HepG2 (cell line): ENCODE measurements around the gene VCAN. TPM values are rescaled to one million over a fixed set of nuclear protein-coding genes. Genes with fewer than 3 reads are reported as not detected.
A peak's percentile ranks its signal among the peaks of the same experiment; 100 is the strongest.

Experiments used
- CCDC6 ChIP-seq: sonication (generic); formaldehyde crosslinking; IDR thresholded peaks from 2 replicates; pipeline ENCODE4 v1.8.1; 2022; ENCODE audit warnings: mild to moderate bottlenecking, missing genetic modification reagents, moderate library complexity
- CEBPB ChIP-seq: IDR thresholded peaks from 2 replicates; pipeline ENCODE4 v1.6.1; 2011; ENCODE audit warnings: low read depth, low read length, improper control_type of control experiment, borderline replicate concordance
- DPF2 ChIP-seq: sonication (generic); formaldehyde crosslinking; IDR thresholded peaks from 2 replicates; pipeline ENCODE4 v1.4.0; 2020; ENCODE audit warnings: mild to moderate bottlenecking, low read depth, missing genetic modification reagents, borderline replicate concordance
- ETV5 ChIP-seq: IDR thresholded peaks from 2 replicates; pipeline ENCODE4 v1.6.1; 2018; ENCODE audit warnings: missing biosample characterization, missing genetic modification reagents, inconsistent platforms, borderline replicate concordance
- FOXC1 ChIP-seq: sonication (generic); formaldehyde crosslinking; IDR thresholded peaks from 2 replicates; pipeline ENCODE4 v1.8.0; 2022; ENCODE audit warnings: mild to moderate bottlenecking, missing genetic modification reagents, borderline replicate concordance
- GFI1 ChIP-seq: sonication (generic); formaldehyde crosslinking; IDR thresholded peaks from 2 replicates; pipeline ENCODE4 v1.5.0; 2020; ENCODE audit warnings: missing genetic modification reagents, mild to moderate bottlenecking, borderline replicate concordance
- HNRNPLL ChIP-seq: fragments of 200-400 bp; formaldehyde crosslinking; IDR thresholded peaks from 2 replicates; pipeline ENCODE4 v1.6.1; 2017; ENCODE audit warnings: mild to moderate bottlenecking, low read depth, low read length; ENCODE audit not compliant: poor library complexity, severe bottlenecking
- ONECUT2 ChIP-seq: sonication (generic); formaldehyde crosslinking; IDR thresholded peaks from 2 replicates; pipeline ENCODE4 v1.4.0; 2020; ENCODE audit warnings: missing genetic modification reagents
- POGZ ChIP-seq: sonication (generic); formaldehyde crosslinking; IDR thresholded peaks from 2 replicates; pipeline ENCODE4 v1.4.0; 2020; ENCODE audit warnings: mild to moderate bottlenecking, missing genetic modification reagents
- PTBP1 ChIP-seq: fragments of 200-400 bp; formaldehyde crosslinking; IDR thresholded peaks from 2 replicates; pipeline ENCODE4 v1.6.1; 2018; ENCODE audit warnings: low read length, low read depth; ENCODE audit not compliant: poor library complexity, severe bottlenecking
- SOX6 ChIP-seq, 2 experiments: fragments of 450-650 bp in 1 of 2; sonication (generic) in 1 of 2; formaldehyde crosslinking in 1 of 2; IDR thresholded peaks; 2 replicates each; pipeline versions ENCODE4 v1.4.0 to v1.6.1; 2017 to 2020; ENCODE audit warnings: antibody characterized with exemption in 1 of 2, mild to moderate bottlenecking in 1 of 2, missing genetic modification reagents in 1 of 2
- ZNF335 ChIP-seq: sonication (generic); formaldehyde crosslinking; IDR thresholded peaks from 2 replicates; pipeline ENCODE4 v1.4.0; 2020; ENCODE audit warnings: missing genetic modification reagents
- polyA plus RNA-seq, 8 experiments: library from polyadenylated mRNA; depleted of rRNA in 3 of 8; stranded (reverse) in 7 of 8; unstranded in 1 of 8; fragments of >200 nt; fragmentation: Illumina TruSeq in 4 of 8; extraction: Trizol in 4 of 8; gene quantifications; 2 replicates each; pipeline versions ENCODE4 v1.2.1 to v1.2.3, GENCODE V29; 2011 to 2016; ENCODE audit warnings: low read depth in 4 of 8, missing spikeins in 1 of 8, mixed read lengths in 1 of 8; ENCODE audit not compliant: insufficient read depth in 1 of 8
- total RNA-seq, 5 experiments: library from RNA; depleted of rRNA; stranded (reverse); fragments of >200 nt; fragmentation: Illumina TruSeq; extraction: Trizol; gene quantifications; 2 replicates each; pipeline ENCODE4 v1.2.3, GENCODE V29; 2016; ENCODE audit warnings: low read depth in 1 of 5
- TF ChIP-seq, protein P1 (sequence below): sonication (generic); formaldehyde crosslinking; IDR thresholded peaks from 2 replicates; pipeline ENCODE4 v1.4.0; 2020; ENCODE audit warnings: missing genetic modification reagents, borderline replicate concordance
- TF ChIP-seq, protein P2 (sequence below): fragments of 450-650 bp; IDR thresholded peaks from 2 replicates; pipeline ENCODE4 v1.6.1; 2017; ENCODE audit warnings: mild to moderate bottlenecking
- TF ChIP-seq, protein P3 (sequence below): IDR thresholded peaks from 2 replicates; pipeline ENCODE4 v1.6.1; 2016; ENCODE audit warnings: low read depth, control low read depth
- TF ChIP-seq, protein P4 (sequence below): sonication (generic); formaldehyde crosslinking; IDR thresholded peaks from 2 replicates; pipeline ENCODE4 v1.5.0; 2020; ENCODE audit warnings: mild to moderate bottlenecking, missing genetic modification reagents, moderate library complexity

The VCAN gene
- total and polyA plus RNA-seq, 2 of the 13 experiments (the other 11 are each of a cell fraction or from before 2014, with no cell fraction given), result 1.2 to 3.5 TPM

DNA sequence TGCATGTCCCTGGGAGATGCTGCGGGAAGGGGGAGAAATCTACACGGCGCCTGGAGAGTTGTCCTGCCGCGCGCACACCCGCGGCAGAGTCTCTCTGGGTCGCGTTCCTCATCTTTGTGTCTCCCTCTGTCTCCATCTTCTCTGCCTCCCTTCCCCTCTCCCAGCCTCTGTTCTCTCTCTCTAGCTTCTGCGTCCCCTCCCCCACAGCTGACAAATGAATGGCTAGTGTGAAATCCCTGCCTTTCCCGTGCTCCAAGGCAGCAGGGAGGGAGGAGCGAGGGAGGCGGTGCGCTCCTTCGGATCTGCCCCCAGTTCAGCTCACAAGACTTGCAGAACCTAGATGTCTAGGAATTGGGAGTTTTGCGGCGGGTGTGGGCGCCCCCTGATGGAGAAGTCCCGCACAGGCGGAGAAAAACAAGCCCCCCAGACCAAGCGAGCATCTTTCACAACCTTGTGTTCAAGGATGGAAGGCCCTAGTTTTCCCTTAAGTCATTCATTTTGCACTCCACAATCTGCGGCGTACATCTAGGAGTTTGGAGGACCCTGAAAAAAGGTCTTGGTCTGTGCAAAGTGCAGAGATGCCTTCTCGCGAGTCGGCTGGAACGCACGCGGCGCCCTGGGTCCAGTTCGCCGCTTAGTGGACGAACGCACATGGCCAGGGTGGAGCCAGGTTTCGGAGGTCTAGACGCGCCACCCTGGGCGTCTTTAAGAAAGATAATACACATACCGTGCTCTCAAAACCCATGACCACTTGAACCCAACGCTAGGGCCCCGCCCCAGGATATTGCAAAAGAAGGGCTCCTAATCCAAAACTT lies 2.0 kb downstream of the VCAN start (continued):
- TF ChIP-seq, protein P1, sequence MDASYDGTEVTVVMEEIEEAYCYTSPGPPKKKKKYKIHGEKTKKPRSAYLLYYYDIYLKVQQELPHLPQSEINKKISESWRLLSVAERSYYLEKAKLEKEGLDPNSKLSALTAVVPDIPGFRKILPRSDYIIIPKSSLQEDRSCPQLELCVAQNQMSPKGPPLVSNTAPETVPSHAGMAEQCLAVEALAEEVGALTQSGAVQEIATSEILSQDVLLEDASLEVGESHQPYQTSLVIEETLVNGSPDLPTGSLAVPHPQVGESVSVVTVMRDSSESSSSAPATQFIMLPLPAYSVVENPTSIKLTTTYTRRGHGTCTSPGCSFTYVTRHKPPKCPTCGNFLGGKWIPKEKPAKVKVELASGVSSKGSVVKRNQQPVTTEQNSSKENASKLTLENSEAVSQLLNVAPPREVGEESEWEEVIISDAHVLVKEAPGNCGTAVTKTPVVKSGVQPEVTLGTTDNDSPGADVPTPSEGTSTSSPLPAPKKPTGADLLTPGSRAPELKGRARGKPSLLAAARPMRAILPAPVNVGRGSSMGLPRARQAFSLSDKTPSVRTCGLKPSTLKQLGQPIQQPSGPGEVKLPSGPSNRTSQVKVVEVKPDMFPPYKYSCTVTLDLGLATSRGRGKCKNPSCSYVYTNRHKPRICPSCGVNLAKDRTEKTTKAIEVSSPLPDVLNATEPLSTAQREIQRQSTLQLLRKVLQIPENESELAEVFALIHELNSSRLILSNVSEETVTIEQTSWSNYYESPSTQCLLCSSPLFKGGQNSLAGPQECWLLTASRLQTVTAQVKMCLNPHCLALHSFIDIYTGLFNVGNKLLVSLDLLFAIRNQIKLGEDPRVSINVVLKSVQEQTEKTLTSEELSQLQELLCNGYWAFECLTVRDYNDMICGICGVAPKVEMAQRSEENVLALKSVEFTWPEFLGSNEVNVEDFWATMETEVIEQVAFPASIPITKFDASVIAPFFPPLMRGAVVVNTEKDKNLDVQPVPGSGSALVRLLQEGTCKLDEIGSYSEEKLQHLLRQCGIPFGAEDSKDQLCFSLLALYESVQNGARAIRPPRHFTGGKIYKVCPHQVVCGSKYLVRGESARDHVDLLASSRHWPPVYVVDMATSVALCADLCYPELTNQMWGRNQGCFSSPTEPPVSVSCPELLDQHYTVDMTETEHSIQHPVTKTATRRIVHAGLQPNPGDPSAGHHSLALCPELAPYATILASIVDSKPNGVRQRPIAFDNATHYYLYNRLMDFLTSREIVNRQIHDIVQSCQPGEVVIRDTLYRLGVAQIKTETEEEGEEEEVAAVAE, result no peak
- TF ChIP-seq GFI1, result no peak
- no peak for TF ChIP-seq SOX6 (IDR thresholded peaks at IDR 0.05)
- TF ChIP-seq SOX6 (CRISPR knock-in tag; IDR thresholded peaks at IDR 0.05), result peak; percentile 68
- TF ChIP-seq CCDC6 (CRISPR knock-in tag), result 0 out of 2 replicates have a peak, but pooled peaks have one; percentile 39
- TF ChIP-seq, protein P2, sequence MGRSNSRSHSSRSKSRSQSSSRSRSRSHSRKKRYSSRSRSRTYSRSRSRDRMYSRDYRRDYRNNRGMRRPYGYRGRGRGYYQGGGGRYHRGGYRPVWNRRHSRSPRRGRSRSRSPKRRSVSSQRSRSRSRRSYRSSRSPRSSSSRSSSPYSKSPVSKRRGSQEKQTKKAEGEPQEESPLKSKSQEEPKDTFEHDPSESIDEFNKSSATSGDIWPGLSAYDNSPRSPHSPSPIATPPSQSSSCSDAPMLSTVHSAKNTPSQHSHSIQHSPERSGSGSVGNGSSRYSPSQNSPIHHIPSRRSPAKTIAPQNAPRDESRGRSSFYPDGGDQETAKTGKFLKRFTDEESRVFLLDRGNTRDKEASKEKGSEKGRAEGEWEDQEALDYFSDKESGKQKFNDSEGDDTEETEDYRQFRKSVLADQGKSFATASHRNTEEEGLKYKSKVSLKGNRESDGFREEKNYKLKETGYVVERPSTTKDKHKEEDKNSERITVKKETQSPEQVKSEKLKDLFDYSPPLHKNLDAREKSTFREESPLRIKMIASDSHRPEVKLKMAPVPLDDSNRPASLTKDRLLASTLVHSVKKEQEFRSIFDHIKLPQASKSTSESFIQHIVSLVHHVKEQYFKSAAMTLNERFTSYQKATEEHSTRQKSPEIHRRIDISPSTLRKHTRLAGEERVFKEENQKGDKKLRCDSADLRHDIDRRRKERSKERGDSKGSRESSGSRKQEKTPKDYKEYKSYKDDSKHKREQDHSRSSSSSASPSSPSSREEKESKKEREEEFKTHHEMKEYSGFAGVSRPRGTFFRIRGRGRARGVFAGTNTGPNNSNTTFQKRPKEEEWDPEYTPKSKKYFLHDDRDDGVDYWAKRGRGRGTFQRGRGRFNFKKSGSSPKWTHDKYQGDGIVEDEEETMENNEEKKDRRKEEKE, result no peak
- no peak for TF ChIP-seq HNRNPLL
- no peak for TF ChIP-seq ZNF335 (CRISPR knock-in tag)
- TF ChIP-seq, protein P3, sequence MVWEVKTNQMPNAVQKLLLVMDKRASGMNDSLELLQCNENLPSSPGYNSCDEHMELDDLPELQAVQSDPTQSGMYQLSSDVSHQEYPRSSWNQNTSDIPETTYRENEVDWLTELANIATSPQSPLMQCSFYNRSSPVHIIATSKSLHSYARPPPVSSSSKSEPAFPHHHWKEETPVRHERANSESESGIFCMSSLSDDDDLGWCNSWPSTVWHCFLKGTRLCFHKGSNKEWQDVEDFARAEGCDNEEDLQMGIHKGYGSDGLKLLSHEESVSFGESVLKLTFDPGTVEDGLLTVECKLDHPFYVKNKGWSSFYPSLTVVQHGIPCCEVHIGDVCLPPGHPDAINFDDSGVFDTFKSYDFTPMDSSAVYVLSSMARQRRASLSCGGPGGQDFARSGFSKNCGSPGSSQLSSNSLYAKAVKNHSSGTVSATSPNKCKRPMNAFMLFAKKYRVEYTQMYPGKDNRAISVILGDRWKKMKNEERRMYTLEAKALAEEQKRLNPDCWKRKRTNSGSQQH (CRISPR knock-in tag), result no peak
- TF ChIP-seq DPF2 (CRISPR knock-in tag), result no peak
- TF ChIP-seq ETV5 (CRISPR knock-in tag), result no peak
- no peak for TF ChIP-seq PTBP1
- TF ChIP-seq POGZ (CRISPR knock-in tag), result 0 out of 2 replicates have a peak, but pooled peaks have one; percentile 14
- TF ChIP-seq CEBPB, result no peak
- TF ChIP-seq FOXC1 (CRISPR knock-in tag), result no peak
- TF ChIP-seq ONECUT2 (CRISPR knock-in tag), result no peak
- TF ChIP-seq, protein P4, sequence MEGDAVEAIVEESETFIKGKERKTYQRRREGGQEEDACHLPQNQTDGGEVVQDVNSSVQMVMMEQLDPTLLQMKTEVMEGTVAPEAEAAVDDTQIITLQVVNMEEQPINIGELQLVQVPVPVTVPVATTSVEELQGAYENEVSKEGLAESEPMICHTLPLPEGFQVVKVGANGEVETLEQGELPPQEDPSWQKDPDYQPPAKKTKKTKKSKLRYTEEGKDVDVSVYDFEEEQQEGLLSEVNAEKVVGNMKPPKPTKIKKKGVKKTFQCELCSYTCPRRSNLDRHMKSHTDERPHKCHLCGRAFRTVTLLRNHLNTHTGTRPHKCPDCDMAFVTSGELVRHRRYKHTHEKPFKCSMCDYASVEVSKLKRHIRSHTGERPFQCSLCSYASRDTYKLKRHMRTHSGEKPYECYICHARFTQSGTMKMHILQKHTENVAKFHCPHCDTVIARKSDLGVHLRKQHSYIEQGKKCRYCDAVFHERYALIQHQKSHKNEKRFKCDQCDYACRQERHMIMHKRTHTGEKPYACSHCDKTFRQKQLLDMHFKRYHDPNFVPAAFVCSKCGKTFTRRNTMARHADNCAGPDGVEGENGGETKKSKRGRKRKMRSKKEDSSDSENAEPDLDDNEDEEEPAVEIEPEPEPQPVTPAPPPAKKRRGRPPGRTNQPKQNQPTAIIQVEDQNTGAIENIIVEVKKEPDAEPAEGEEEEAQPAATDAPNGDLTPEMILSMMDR (CRISPR knock-in tag), result peak; percentile 80
